ENCODE measurements around the gene ASCC1. TPM values are rescaled to one million over a fixed set of nuclear protein-coding genes. Genes with fewer than 3 reads are reported as not detected.

Gene ASCC1
- total RNA-seq, 1 donor = 49.2 TPM

GRCh38 chr10:72088889-72089575 is 127.0 kb downstream of the ASCC1 start:
- no peak for DNase-seq (ENCODE audit: low read depth)
- no peak for TF ChIP-seq CTCF (IDR thresholded peaks at IDR 0.05; ENCODE audit: insufficient read depth, low read length)
- no peak overlapping the region for H3K4me3 ChIP-seq (ENCODE audit: low read depth, low read length)

- DNase-seq (ENCODE audit: low read depth) = no peak
- no peak for TF ChIP-seq CTCF (IDR thresholded peaks at IDR 0.05; ENCODE audit: insufficient read depth, low read length)
- H3K4me3 ChIP-seq (ENCODE audit: low read depth, low read length) = peak within 1 kb of the TSS; percentile 42
These were observed 127.8 kb downstream of the ASCC1 start, which contains the start of gene SPOCK2 for GRCh38 chr10:72087969-72088888. SPOCK2 (minus strand) TSS chr10:72088551; CDS start chr10:72088328, 223 bp downstream.

- H3K4me3 ChIP-seq (ENCODE audit: low read depth, low read length) = no peak overlapping the region
- DNase-seq (ENCODE audit: low read depth) = no peak
- TF ChIP-seq CTCF (IDR thresholded peaks at IDR 0.05; ENCODE audit: insufficient read depth, low read length) = no peak
These were observed 128.6 kb downstream of the ASCC1 start for GRCh38 chr10:72087392-72087968.

- no peak overlapping the region for H3K4me3 ChIP-seq (ENCODE audit: low read depth, low read length)
- no peak for TF ChIP-seq CTCF (IDR thresholded peaks at IDR 0.05; ENCODE audit: insufficient read depth, low read length)
- no peak for DNase-seq (ENCODE audit: low read depth)
These were observed 129.3 kb downstream of the ASCC1 start for GRCh38 chr10:72086466-72087391.

- no peak for TF ChIP-seq CTCF (IDR thresholded peaks at IDR 0.05; ENCODE audit: insufficient read depth, low read length)
- no peak overlapping the region for H3K4me3 ChIP-seq (ENCODE audit: low read depth, low read length)
These were observed 130.1 kb downstream of the ASCC1 start for GRCh38 chr10:72085864-72086465.

More at GRCh38 chr10:72085864-72086465, 130.1 kb downstream of the ASCC1 start:
- DNase-seq (ENCODE audit: low read depth) = no peak
